HepG2 (cell line): ENCODE results near the gene RBM45. TPM values are rescaled to one million over a fixed set of nuclear protein-coding genes. Genes with fewer than 3 reads are reported as not detected.

Experiments
- ATAC-seq: fragments of 200-7000 bp; cut with Tn5 transposase; 3 replicates; pipeline ENCODE4 v1.9.1; 2020; ENCODE audit warnings: mild to moderate bottlenecking, moderate library complexity
- BruUV-seq: library from RNA; stranded (reverse); fragments of 400-500 nt; replicated peaks from 2 replicates; lab custom pipeline; 2021; lab: Mats Ljungman, UMichigan
- CTCF ChIA-PET: fragments of 300-600 bp; formaldehyde crosslinking; extraction: SDS; loops from one replicate; lab custom pipeline; 2021; ENCODE audit warnings: low total read pairs, inconsistent platforms, low intra/inter-chr PET ratio; lab: Yijun Ruan, JAX
- POLR2A ChIA-PET: fragments of 350-600 bp; sonication (Branson Sonifier 250); formaldehyde crosslinking; loops from one replicate; lab custom pipeline; 2020; ENCODE audit warnings: antibody characterized with exemption, inconsistent platforms; lab: Yijun Ruan, JAX
- DNase-seq: peaks from one replicate; pipeline ENCODE4 v3.0.0-alpha.2; 2015; ENCODE audit warnings: low spot score
- FAIRE-seq: peaks from 3 replicates; lab custom pipeline; 2011; peaks lifted over from hg19 to GRCh38; lab: Jason Lieb, UNC
- H2AFZ ChIP-seq: one replicate; pipeline ENCODE4 v1.6.1; 2011; ENCODE audit warnings: low read length, inconsistent platforms
- H3K27ac ChIP-seq: fragments of 300-600 bp; 3 replicates; pipeline ENCODE4 v1.8.0; 2011; ENCODE audit warnings: mixed run types, mild to moderate bottlenecking, mixed read lengths, low read length, inconsistent platforms; ENCODE audit not compliant: insufficient read depth; ENCODE audit errors: extremely low read length
- H3K27me3 ChIP-seq, 2 experiments: fragments of 200-600 bp in 1 of 2; 2 replicates in 1 of 2; 3 replicates in 1 of 2; pipeline versions ENCODE4 v1.6.0 to v1.8.0; 2011; ENCODE audit warnings: low read length in 2 of 2, mild to moderate bottlenecking in 2 of 2, moderate library complexity in 2 of 2, inconsistent platforms in 1 of 2; ENCODE audit not compliant: insufficient read depth in 2 of 2, control insufficient read depth in 1 of 2
- H3K36me3 ChIP-seq, 2 experiments: fragments of 200-600 bp in 1 of 2; replicated peaks in 1 of 2; 2 replicates in 1 of 2; 3 replicates in 1 of 2; pipeline versions ENCODE4 v1.5.1 to v1.8.0; 2011; ENCODE audit warnings: low read length in 2 of 2, inconsistent platforms in 1 of 2; ENCODE audit not compliant: insufficient read depth in 2 of 2, control insufficient read depth in 1 of 2
- H3K4me1 ChIP-seq: 2 replicates; pipeline ENCODE4 v1.5.1; 2012; ENCODE audit warnings: low read length, inconsistent platforms; ENCODE audit not compliant: insufficient read depth
- H3K4me2 ChIP-seq: 2 replicates; pipeline ENCODE4 v1.6.0; 2011; ENCODE audit warnings: low read depth, low read length, inconsistent platforms
- H3K4me3 ChIP-seq, 3 experiments: fragments of 200-600 bp in 1 of 3; sonication (generic), shearing (Covaris generic) in 1 of 3; replicated peaks in 1 of 3; 2 replicates each; pipeline ENCODE4 v1.5.1; 2011 to 2016; ENCODE audit warnings: low read length in 3 of 3, inconsistent platforms in 2 of 3, low read depth in 2 of 3, mild to moderate bottlenecking in 2 of 3, control low read depth in 1 of 3, mixed read lengths in 1 of 3; ENCODE audit not compliant: insufficient read depth in 1 of 3
- H3K79me2 ChIP-seq: one replicate; pipeline ENCODE4 v1.6.1; 2011; ENCODE audit warnings: low read length, inconsistent platforms; ENCODE audit not compliant: insufficient read depth
- H3K9ac ChIP-seq: 2 replicates; pipeline ENCODE4 v1.6.0; 2011; ENCODE audit warnings: mild to moderate bottlenecking, low read depth, low read length, inconsistent platforms; ENCODE audit not compliant: insufficient read depth
- H3K9me3 ChIP-seq: 2 replicates; pipeline ENCODE4 v1.5.1; 2012; ENCODE audit warnings: mild to moderate bottlenecking, low read length
- H4K20me1 ChIP-seq: 2 replicates; pipeline ENCODE4 v1.6.0; 2011; ENCODE audit warnings: inconsistent platforms, mild to moderate bottlenecking, low read length, moderate library complexity; ENCODE audit not compliant: insufficient read depth
- ARID3A ChIP-seq: IDR thresholded peaks from 2 replicates; pipeline ENCODE4 v1.6.1; 2012; ENCODE audit warnings: low read depth, low read length, improper control_type of control experiment
- HDAC6 ChIP-seq: fragments of 200-600 bp; sonication (generic); IDR thresholded peaks from 2 replicates; pipeline ENCODE4 v1.7.0; 2017; ENCODE audit warnings: mild to moderate bottlenecking, antibody characterized with exemption, low read length, low read depth
- KLF16 ChIP-seq, 2 experiments: sonication (generic) in 1 of 2; formaldehyde crosslinking in 1 of 2; IDR thresholded peaks; 2 replicates each; pipeline versions ENCODE4 v1.6.1 to v1.8.0; 2016 to 2023; ENCODE audit warnings: missing genetic modification reagents in 2 of 2, missing compliant biosample characterization in 1 of 2
- MAFF ChIP-seq: IDR thresholded peaks from 2 replicates; pipeline ENCODE4 v1.6.1; 2011; ENCODE audit warnings: low read depth, low read length, improper control_type of control experiment
- MAFK ChIP-seq, 2 experiments: IDR thresholded peaks in 1 of 2; conservative IDR thresholded peaks in 1 of 2; 2 replicates each; pipeline ENCODE4 v1.6.1; 2011; ENCODE audit warnings: improper control_type of control experiment in 2 of 2, low read length in 2 of 2
- RAD21 ChIP-seq: fragments of 450-650 bp; formaldehyde crosslinking; IDR thresholded peaks from 2 replicates; pipeline ENCODE4 v1.5.0; 2020; ENCODE audit warnings: mild to moderate bottlenecking
- SMAD3 ChIP-seq: sonication (generic); formaldehyde crosslinking; IDR thresholded peaks from 2 replicates; pipeline ENCODE4 v1.4.0; 2020; ENCODE audit warnings: missing genetic modification reagents
- SMC3 ChIP-seq: IDR thresholded peaks from 2 replicates; pipeline ENCODE4 v1.6.1; 2011; ENCODE audit warnings: low read length, improper control_type of control experiment
- ZNF530 ChIP-seq: sonication (generic); formaldehyde crosslinking; IDR thresholded peaks from 2 replicates; pipeline ENCODE4 v1.5.0; 2020; ENCODE audit warnings: low read depth, mild to moderate bottlenecking, missing genetic modification reagents
- WGBS: methylation state at CpG from one replicate; pipeline ENCODE4 v1.1.6; 2017; ENCODE audit warnings: low lambda C conversion rate; 5-methylcytosine and 5-hydroxymethylcytosine counted together
- in situ Hi-C: cut with HindIII; loops from 2 replicates; pipeline ENCODE4 v1.10.0; 2017; ENCODE audit warnings: low pct_unique_long_range_greater_than_20kb; ENCODE audit not compliant: extremely low pct_ligation_motif_present
- intact Hi-C: fragments of 100-400 bp; cut with micrococcal nuclease; formaldehyde crosslinking; loops from one replicate; pipeline ENCODE4 v1.10.0; 2022; ENCODE audit not compliant: unreplicated experiment
- polyA plus RNA-seq, 8 experiments: library from polyadenylated mRNA; depleted of rRNA in 3 of 8; stranded (reverse) in 7 of 8; unstranded in 1 of 8; fragments of >200 nt; fragmentation: Illumina TruSeq in 4 of 8; extraction: Trizol in 4 of 8; gene quantifications; 2 replicates each; pipeline versions ENCODE4 v1.2.1 to v1.2.3, GENCODE V29; 2011 to 2016; ENCODE audit warnings: low read depth in 4 of 8, missing spikeins in 1 of 8, mixed read lengths in 1 of 8; ENCODE audit not compliant: insufficient read depth in 1 of 8
- total RNA-seq, 5 experiments: library from RNA; depleted of rRNA; stranded (reverse); fragments of >200 nt; fragmentation: Illumina TruSeq; extraction: Trizol; gene quantifications; 2 replicates each; pipeline ENCODE4 v1.2.3, GENCODE V29; 2016; ENCODE audit warnings: low read depth in 1 of 5
- TF ChIP-seq, protein P1 (sequence below): sonication (generic); formaldehyde crosslinking; IDR thresholded peaks from 2 replicates; pipeline ENCODE4 v1.4.0; 2020; ENCODE audit warnings: missing genetic modification reagents, borderline replicate concordance
- TF ChIP-seq, protein P2 (sequence below): sonication (generic); formaldehyde crosslinking; IDR thresholded peaks from 2 replicates; pipeline ENCODE4 v1.8.1; 2022; ENCODE audit warnings: low read depth, mild to moderate bottlenecking, missing genetic modification reagents

Gene RBM45
- total and polyA plus RNA-seq, 2 of the 13 experiments (the other 11 are each of a cell fraction or from before 2014, with no cell fraction given) = 5.7 to 25.2 TPM

DNA sequence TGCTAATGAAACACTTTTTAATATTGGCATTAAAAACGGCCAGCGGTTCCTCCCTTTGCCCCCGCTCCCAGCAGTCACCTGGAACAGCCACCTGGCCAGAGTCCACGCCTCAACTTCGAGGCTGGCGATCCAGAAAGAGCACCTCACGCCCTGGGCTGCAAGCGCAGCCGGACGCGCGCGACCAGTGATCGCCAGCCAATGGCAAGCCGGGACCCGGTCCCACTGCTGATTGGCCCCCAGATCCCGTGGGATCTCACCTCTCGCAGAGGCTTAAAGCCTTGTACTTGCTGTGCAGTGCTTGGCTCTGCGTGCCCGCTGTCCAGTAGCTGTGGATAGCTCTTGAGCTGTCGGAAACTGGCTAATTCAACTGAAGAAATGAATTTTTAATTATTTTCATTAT is 4.1 kb upstream of the RBM45 start:
- no peak for TF ChIP-seq ZNF530
- TF ChIP-seq, protein P1, sequence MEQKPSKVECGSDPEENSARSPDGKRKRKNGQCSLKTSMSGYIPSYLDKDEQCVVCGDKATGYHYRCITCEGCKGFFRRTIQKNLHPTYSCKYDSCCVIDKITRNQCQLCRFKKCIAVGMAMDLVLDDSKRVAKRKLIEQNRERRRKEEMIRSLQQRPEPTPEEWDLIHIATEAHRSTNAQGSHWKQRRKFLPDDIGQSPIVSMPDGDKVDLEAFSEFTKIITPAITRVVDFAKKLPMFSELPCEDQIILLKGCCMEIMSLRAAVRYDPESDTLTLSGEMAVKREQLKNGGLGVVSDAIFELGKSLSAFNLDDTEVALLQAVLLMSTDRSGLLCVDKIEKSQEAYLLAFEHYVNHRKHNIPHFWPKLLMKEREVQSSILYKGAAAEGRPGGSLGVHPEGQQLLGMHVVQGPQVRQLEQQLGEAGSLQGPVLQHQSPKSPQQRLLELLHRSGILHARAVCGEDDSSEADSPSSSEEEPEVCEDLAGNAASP (CRISPR knock-in tag) = no peak
- Histone ChIP-seq H3K79me2 (no peaks in the 10 kb centered on the region), H3K36me3 (no peaks in the 10 kb centered on the region), H3K4me2 (no peak overlapping the region), H3K27ac (no peak overlapping the region), H2AFZ (no peak overlapping the region), H4K20me1 (no peaks in the 10 kb centered on the region), H3K9me3 (no peaks in the 10 kb centered on the region), H3K9ac (no peak overlapping the region), H3K27me3 (no peaks in the 10 kb centered on the region), H3K4me3 (no peak overlapping the region), H3K4me1 (peaks cover 5% of the 10 kb centered on the region)
- POLR2A ChIA-PET = no interaction called here
- intact Hi-C loops = no loop called here
- no peak for DNase-seq
- no peak for ATAC-seq
- no peak for FAIRE-seq
- in situ Hi-C loops = no loop called here
- CTCF ChIA-PET = no interaction called here
- no TSS peak for BruUV-seq
- WGBS = 67% methylated on average over 21 of the region's 21 CpGs

GRCh38 chr2:178109813-178110212 is 2.4 kb upstream of the RBM45 start:
- H3K4me1 ChIP-seq = peaks cover 15% of the 10 kb centered on the region
- H3K79me2 ChIP-seq = no peaks in the 10 kb centered on the region
- no peaks in the 10 kb centered on the region for H3K27me3 ChIP-seq
- no peaks in the 10 kb centered on the region for H3K9me3 ChIP-seq
- no peak overlapping the region for H3K9ac ChIP-seq
- ChIA-PET POLR2A (no interaction called here), CTCF (interaction anchor here (1.1 to 2.0 kb wide), 2 partner anchors 170 to 305 kb away, joined by 5 to 9 read pairs; no protein-coding TSS in a partner anchor)
- no peak overlapping the region for H3K4me2 ChIP-seq
- ATAC-seq = no peak
- H3K4me3 ChIP-seq = no peak overlapping the region
- intact Hi-C loops (loop anchor here (5.0 kb wide), 3 partner anchors 82 to 287 kb away; partner anchors contain the start of gene OSBPL6), in situ Hi-C loops (loop anchor here (10.0 kb wide), 1 partner anchor 305 kb away; no protein-coding TSS in a partner anchor)
- BruUV-seq = no TSS peak
- 1% methylated on average over 1 of the region's 1 CpG for WGBS
- H3K36me3 ChIP-seq = no peaks in the 10 kb centered on the region
- no peak overlapping the region for H2AFZ ChIP-seq
- DNase-seq = peak; percentile 42
- H4K20me1 ChIP-seq = no peaks in the 10 kb centered on the region
- no peak overlapping the region for H3K27ac ChIP-seq
- peak; percentile 61 for FAIRE-seq
- TF ChIP-seq, protein P2, sequence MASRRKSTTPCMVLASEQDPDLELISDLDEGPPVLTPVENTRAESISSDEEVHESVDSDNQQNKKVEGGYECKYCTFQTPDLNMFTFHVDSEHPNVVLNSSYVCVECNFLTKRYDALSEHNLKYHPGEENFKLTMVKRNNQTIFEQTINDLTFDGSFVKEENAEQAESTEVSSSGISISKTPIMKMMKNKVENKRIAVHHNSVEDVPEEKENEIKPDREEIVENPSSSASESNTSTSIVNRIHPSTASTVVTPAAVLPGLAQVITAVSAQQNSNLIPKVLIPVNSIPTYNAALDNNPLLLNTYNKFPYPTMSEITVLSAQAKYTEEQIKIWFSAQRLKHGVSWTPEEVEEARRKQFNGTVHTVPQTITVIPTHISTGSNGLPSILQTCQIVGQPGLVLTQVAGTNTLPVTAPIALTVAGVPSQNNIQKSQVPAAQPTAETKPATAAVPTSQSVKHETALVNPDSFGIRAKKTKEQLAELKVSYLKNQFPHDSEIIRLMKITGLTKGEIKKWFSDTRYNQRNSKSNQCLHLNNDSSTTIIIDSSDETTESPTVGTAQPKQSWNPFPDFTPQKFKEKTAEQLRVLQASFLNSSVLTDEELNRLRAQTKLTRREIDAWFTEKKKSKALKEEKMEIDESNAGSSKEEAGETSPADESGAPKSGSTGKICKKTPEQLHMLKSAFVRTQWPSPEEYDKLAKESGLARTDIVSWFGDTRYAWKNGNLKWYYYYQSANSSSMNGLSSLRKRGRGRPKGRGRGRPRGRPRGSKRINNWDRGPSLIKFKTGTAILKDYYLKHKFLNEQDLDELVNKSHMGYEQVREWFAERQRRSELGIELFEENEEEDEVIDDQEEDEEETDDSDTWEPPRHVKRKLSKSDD (CRISPR knock-in tag) = no peak
- TF ChIP-seq HDAC6 = no peak
- 0 out of 2 replicates have a peak, but pooled peaks have one; percentile 40 for TF ChIP-seq ARID3A
- 0 out of 4 replicates have a peak, but pooled peaks of 1 of the 2 experiments have one; percentile 23 for TF ChIP-seq KLF16 (CRISPR knock-in tag; IDR thresholded peaks at IDR 0.05)
- TF ChIP-seq MAFF = peak; percentile 74
- TF ChIP-seq RAD21 = 0 out of 2 replicates have a peak, but pooled peaks have one; percentile 10
- peak; percentile 55 to 62 for TF ChIP-seq MAFK (conservative IDR thresholded peaks at IDR 0.05 in 1 of 2, IDR thresholded peaks at IDR 0.05 in 1 of 2; ENCODE audit: low read length in 2 of 2)
- no peak for TF ChIP-seq SMAD3 (CRISPR knock-in tag)
- peak; percentile 43 for TF ChIP-seq SMC3
